Testis (tissue), 3 donors: ENCODE results near the gene RTN4IP1. TPM values are rescaled to one million over a fixed set of nuclear protein-coding genes. Genes with fewer than 3 reads are reported as not detected.
"Not testable (repeated sequence)": the region's sequence is repeated elsewhere in the genome, so short reads cannot be mapped to it uniquely, and the experiment has no call there.

Source experiments
- DNase-seq: peaks from one replicate; pipeline ENCODE4 v3.0.0-alpha.2; 2019
- H3K27ac ChIP-seq, 2 donors: fragments of 200-600 bp; sonication (generic); one replicate each; pipeline ENCODE4 v1.5.1; 2019
- H3K27me3 ChIP-seq: fragments of 200-600 bp; sonication (generic); one replicate; pipeline ENCODE4 v1.5.1; 2019
- H3K36me3 ChIP-seq: fragments of 200-600 bp; sonication (generic); one replicate; pipeline ENCODE4 v1.5.1; 2017; ENCODE audit warnings: low read depth; ENCODE audit errors: missing control alignments
- H3K4me1 ChIP-seq: fragments of 200-600 bp; sonication (generic); one replicate; pipeline ENCODE4 v1.5.1; 2019
- H3K4me3 ChIP-seq, 2 donors: fragments of 200-600 bp; sonication (generic); one replicate each; pipeline ENCODE4 v1.5.1; 2017 to 2019
- H3K9me3 ChIP-seq: fragments of 200-600 bp; sonication (generic); one replicate; pipeline ENCODE4 v1.5.1; 2017
- POLR2A ChIP-seq: fragments of 450-650 bp; IDR thresholded peaks from one replicate; pipeline ENCODE4 v1.6.1; 2017; ENCODE audit warnings: antibody characterized with exemption, mild to moderate bottlenecking, moderate library complexity
- WGBS, 2 donors: methylation state at CpG; one replicate each; pipeline ENCODE4 v1.1.5; 2018; 5-methylcytosine and 5-hydroxymethylcytosine counted together
- intact Hi-C: fragments of 100-400 bp; cut with DNase I; formaldehyde crosslinking; loops from one replicate; pipeline ENCODE4 v1.15.1; 2023; ENCODE audit warnings: low total_unique reads
- polyA plus RNA-seq: library from polyadenylated mRNA; stranded (reverse); fragments of 350-450 nt; fragmentation: Illumina TruSeq; extraction: RNeasy Lipid Tissue Mini Kit (QIAGEN cat#74804); gene quantifications from one replicate; pipeline ENCODE4 v1.2.3, GENCODE V29; 2014; ENCODE audit warnings: low read depth, low replicate concordance; ENCODE audit not compliant: insufficient read depth
- total RNA-seq, 2 donors: library from RNA; depleted of rRNA; stranded (reverse); fragments of >200 nt; gene quantifications; one replicate each; pipeline ENCODE4 v1.2.3, GENCODE V29; 2016
- TF ChIP-seq, protein P1 (sequence below), 3 experiments: fragments of 450-650 bp in 2 of 3; fragments of 200-600 bp in 1 of 3; sonication (generic) in 1 of 3; IDR thresholded peaks; one replicate each; pipeline ENCODE4 v1.5.1; 2016 to 2019; ENCODE audit warnings: antibody characterized with exemption in 3 of 3, mild to moderate bottlenecking in 2 of 3, moderate library complexity in 1 of 3

RTN4IP1 gene
- total and polyA plus RNA-seq, 3 donors from 2014 or later = 9.8 to 9.9 (median 9.9) TPM

GRCh38 chr6:106556368-106556960 lies 72.8 kb downstream of the RTN4IP1 start:
- Histone ChIP-seq H3K4me1 (peaks cover under 1% of the 10 kb centered on the region), H3K27me3 (no peaks in the 10 kb centered on the region), H3K9me3 (no peaks in the 10 kb centered on the region), H3K4me3 (no peak overlapping the region), H3K27ac (no peak overlapping the region), H3K36me3 (no peaks in the 10 kb centered on the region)
- intact Hi-C loops = no loop called here
- WGBS, 2 donors = 72 to 76% methylated on average over 3 of the region's 3 CpGs
- no peak for TF ChIP-seq POLR2A
- TF ChIP-seq, protein P1, sequence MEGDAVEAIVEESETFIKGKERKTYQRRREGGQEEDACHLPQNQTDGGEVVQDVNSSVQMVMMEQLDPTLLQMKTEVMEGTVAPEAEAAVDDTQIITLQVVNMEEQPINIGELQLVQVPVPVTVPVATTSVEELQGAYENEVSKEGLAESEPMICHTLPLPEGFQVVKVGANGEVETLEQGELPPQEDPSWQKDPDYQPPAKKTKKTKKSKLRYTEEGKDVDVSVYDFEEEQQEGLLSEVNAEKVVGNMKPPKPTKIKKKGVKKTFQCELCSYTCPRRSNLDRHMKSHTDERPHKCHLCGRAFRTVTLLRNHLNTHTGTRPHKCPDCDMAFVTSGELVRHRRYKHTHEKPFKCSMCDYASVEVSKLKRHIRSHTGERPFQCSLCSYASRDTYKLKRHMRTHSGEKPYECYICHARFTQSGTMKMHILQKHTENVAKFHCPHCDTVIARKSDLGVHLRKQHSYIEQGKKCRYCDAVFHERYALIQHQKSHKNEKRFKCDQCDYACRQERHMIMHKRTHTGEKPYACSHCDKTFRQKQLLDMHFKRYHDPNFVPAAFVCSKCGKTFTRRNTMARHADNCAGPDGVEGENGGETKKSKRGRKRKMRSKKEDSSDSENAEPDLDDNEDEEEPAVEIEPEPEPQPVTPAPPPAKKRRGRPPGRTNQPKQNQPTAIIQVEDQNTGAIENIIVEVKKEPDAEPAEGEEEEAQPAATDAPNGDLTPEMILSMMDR (IDR thresholded peaks at IDR 0.05) = no peak
- no peak for DNase-seq

- DNase-seq = no peak
- intact Hi-C loops = no loop called here
- no peak overlapping the region for H3K27ac ChIP-seq
- H3K27me3 ChIP-seq = no peaks in the 10 kb centered on the region
- H3K9me3 ChIP-seq = no peaks in the 10 kb centered on the region
- H3K36me3 ChIP-seq = no peaks in the 10 kb centered on the region
- no peak overlapping the region for H3K4me3 ChIP-seq
- TF ChIP-seq, protein P1 (IDR thresholded peaks at IDR 0.05) = no peak
- no peaks in the 10 kb centered on the region for H3K4me1 ChIP-seq
- 80 to 83% methylated on average over 5 of the region's 5 CpGs for WGBS, 2 donors
Measured at GRCh38 chr6:106555767-106556166, 73.5 kb downstream of the RTN4IP1 start.

DNA sequence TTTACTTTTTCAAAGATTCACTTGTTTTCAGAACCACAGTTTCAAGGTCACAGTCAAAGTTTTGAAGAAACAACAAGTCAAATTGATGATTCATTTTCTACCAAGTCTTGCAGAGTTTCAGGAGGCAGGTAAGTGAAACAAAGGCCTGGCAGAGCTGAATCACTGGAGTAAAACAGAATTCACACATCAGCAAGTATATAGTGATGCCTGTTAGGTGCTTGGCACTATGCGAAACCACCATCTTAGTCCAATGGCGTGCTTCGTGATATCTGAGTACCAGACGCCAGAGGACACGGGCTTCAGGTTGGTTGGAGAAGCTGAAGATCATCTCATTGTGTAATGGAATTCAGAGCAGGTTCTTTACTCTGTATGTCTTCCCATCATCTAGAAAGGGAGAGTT lies 75.9 kb downstream of the RTN4IP1 start:
- H3K4me1 ChIP-seq = no peaks in the 10 kb centered on the region
- no peak for TF ChIP-seq POLR2A
- TF ChIP-seq, protein P1 (IDR thresholded peaks at IDR 0.05) = no peak
- intact Hi-C loops = no loop called here
- H3K4me3 ChIP-seq = no peak overlapping the region
- WGBS, 2 donors = 90 to 95% methylated on average over 5 of the region's 5 CpGs
- no peak for DNase-seq
- no peaks in the 10 kb centered on the region for H3K9me3 ChIP-seq
- H3K27me3 ChIP-seq = no peaks in the 10 kb centered on the region
- H3K36me3 ChIP-seq = no peaks in the 10 kb centered on the region
- H3K27ac ChIP-seq = no peak overlapping the region

GRCh38 chr6:106551155-106551554 lies 78.1 kb downstream of the RTN4IP1 start:
- H3K27ac ChIP-seq = no peak overlapping the region
- intact Hi-C loops = no loop called here
- TF ChIP-seq POLR2A = no peak
- TF ChIP-seq, protein P1 (IDR thresholded peaks at IDR 0.05) = no peak

GRCh38 chr6:106549521-106549920 lies 79.8 kb downstream of the RTN4IP1 start:
- WGBS, 2 donors = 81 to 84% methylated on average over 1 of the region's 1 CpG
- H3K4me1 ChIP-seq = peaks cover 5% of the 10 kb centered on the region
- no peak for DNase-seq
- H3K27ac ChIP-seq = no peak overlapping the region
- no peak for TF ChIP-seq POLR2A
- TF ChIP-seq, protein P1 (IDR thresholded peaks at IDR 0.05) = no peak
- intact Hi-C loops = no loop called here
- no peak overlapping the region for H3K4me3 ChIP-seq
- H3K9me3 ChIP-seq = no peaks in the 10 kb centered on the region
- H3K36me3 ChIP-seq = no peaks in the 10 kb centered on the region
- no peaks in the 10 kb centered on the region for H3K27me3 ChIP-seq

More at GRCh38 chr6:106551155-106551554, 78.1 kb downstream of the RTN4IP1 start:
- Histone ChIP-seq H3K36me3 (no peaks in the 10 kb centered on the region), H3K4me1 (peaks cover 5% of the 10 kb centered on the region), H3K4me3 (no peak overlapping the region), H3K9me3 (no peaks in the 10 kb centered on the region), H3K27me3 (no peaks in the 10 kb centered on the region)
- DNase-seq = no peak
- WGBS, 2 donors = 82 to 92% methylated on average over 3 of the region's 3 CpGs

GRCh38 chr6:106548926-106549455 lies 80.3 kb downstream of the RTN4IP1 start:
- H3K27ac ChIP-seq, H3K4me3 ChIP-seq, intact Hi-C loops, H3K4me1 ChIP-seq, DNase-seq, H3K36me3 ChIP-seq, H3K27me3 ChIP-seq, H3K9me3 ChIP-seq: not testable (repeated sequence)
- 86 to 92% methylated on average over 2 to 6 of the region's 6 CpGs for WGBS, 2 donors
